Astrocyte (in vitro differentiated cells and primary cell): ENCODE results near the gene PTK6. TPM values are rescaled to one million over a fixed set of nuclear protein-coding genes. Genes with fewer than 3 reads are reported as not detected.

Source experiments
- DNase-seq: peaks from one replicate; pipeline ENCODE4 v3.0.0-alpha.2; 2010; ENCODE audit warnings: low read depth
- FAIRE-seq: peaks from 2 replicates; lab custom pipeline; 2011; peaks lifted over from hg19 to GRCh38; lab: Jason Lieb, UNC
- H2AFZ ChIP-seq: 2 replicates; pipeline ENCODE4 v1.6.0; 2012; ENCODE audit warnings: low read depth, low read length, inconsistent platforms
- H3K27ac ChIP-seq: 2 replicates; pipeline ENCODE4 v1.5.1; 2011; ENCODE audit warnings: low read depth, low read length, inconsistent platforms
- H3K27me3 ChIP-seq: 2 replicates; pipeline ENCODE4 v1.6.0; 2011; ENCODE audit warnings: low read length, inconsistent platforms; ENCODE audit not compliant: insufficient read depth
- H3K36me3 ChIP-seq: 2 replicates; pipeline ENCODE4 v1.5.1; 2011; ENCODE audit warnings: low read length, inconsistent platforms; ENCODE audit not compliant: insufficient read depth
- H3K4me1 ChIP-seq: 2 replicates; pipeline ENCODE4 v1.5.1; 2011; ENCODE audit warnings: low read length, inconsistent platforms; ENCODE audit not compliant: insufficient read depth
- H3K4me2 ChIP-seq: 2 replicates; pipeline ENCODE4 v1.6.0; 2012; ENCODE audit warnings: low read length, inconsistent platforms
- H3K4me3 ChIP-seq: 2 replicates; pipeline ENCODE4 v1.5.1; 2011; ENCODE audit warnings: low read depth, mild to moderate bottlenecking, low read length, inconsistent platforms; ENCODE audit not compliant: insufficient read depth
- H3K79me2 ChIP-seq: 2 replicates; pipeline ENCODE4 v1.6.0; 2012; ENCODE audit warnings: mild to moderate bottlenecking, low read length, inconsistent platforms; ENCODE audit not compliant: insufficient read depth
- H3K9ac ChIP-seq: 2 replicates; pipeline ENCODE4 v1.6.0; 2012; ENCODE audit warnings: mild to moderate bottlenecking, low read length, inconsistent platforms
- H3K9me3 ChIP-seq: 2 replicates; pipeline ENCODE4 v1.5.1; 2012; ENCODE audit warnings: low read depth, mild to moderate bottlenecking, low read length, inconsistent platforms; ENCODE audit not compliant: insufficient read depth
- H4K20me1 ChIP-seq: 2 replicates; pipeline ENCODE4 v1.6.0; 2012; ENCODE audit warnings: low read length, inconsistent platforms; ENCODE audit not compliant: insufficient read depth
- H3K27ac Mint-ChIP-seq: one replicate; pipeline ENCODE4 v1.8.0; 2021; ENCODE audit warnings: mild to moderate bottlenecking, mixed read lengths; ENCODE audit not compliant: unreplicated experiment
- H3K27me3 Mint-ChIP-seq: one replicate; pipeline ENCODE4 v1.8.0; 2021; ENCODE audit warnings: low read depth, mixed read lengths; ENCODE audit not compliant: unreplicated experiment
- H3K36me3 Mint-ChIP-seq: one replicate; pipeline ENCODE4 v1.8.0; 2021; ENCODE audit warnings: low read depth, mixed read lengths; ENCODE audit not compliant: unreplicated experiment
- H3K4me1 Mint-ChIP-seq: one replicate; pipeline ENCODE4 v1.8.0; 2021; ENCODE audit warnings: low read depth, mixed read lengths; ENCODE audit not compliant: unreplicated experiment
- H3K4me3 Mint-ChIP-seq: one replicate; pipeline ENCODE4 v1.8.0; 2021; ENCODE audit warnings: mild to moderate bottlenecking, moderate library complexity, mixed read lengths; ENCODE audit not compliant: unreplicated experiment
- H3K9me3 Mint-ChIP-seq: one replicate; pipeline ENCODE4 v1.8.0; 2021; ENCODE audit warnings: mild to moderate bottlenecking, mixed read lengths; ENCODE audit not compliant: unreplicated experiment
- CTCF ChIP-seq: IDR thresholded peaks from 2 replicates; pipeline ENCODE4 v1.5.1; 2011; ENCODE audit warnings: low read depth, mild to moderate bottlenecking, inconsistent platforms, low read length, moderate library complexity; ENCODE audit not compliant: insufficient read depth
- EZH2 ChIP-seq: IDR thresholded peaks from 2 replicates; pipeline ENCODE4 v1.6.1; 2012; ENCODE audit warnings: mild to moderate bottlenecking, low read length, inconsistent platforms; ENCODE audit not compliant: insufficient read depth
- total RNA-seq: library from RNA; stranded (reverse); gene quantifications from 2 replicates; pipeline ENCODE4 v1.2.1, GENCODE V29; 2021

PTK6 gene
- total RNA-seq, 1 donor from 2014 or later = 0.18 TPM

DNA sequence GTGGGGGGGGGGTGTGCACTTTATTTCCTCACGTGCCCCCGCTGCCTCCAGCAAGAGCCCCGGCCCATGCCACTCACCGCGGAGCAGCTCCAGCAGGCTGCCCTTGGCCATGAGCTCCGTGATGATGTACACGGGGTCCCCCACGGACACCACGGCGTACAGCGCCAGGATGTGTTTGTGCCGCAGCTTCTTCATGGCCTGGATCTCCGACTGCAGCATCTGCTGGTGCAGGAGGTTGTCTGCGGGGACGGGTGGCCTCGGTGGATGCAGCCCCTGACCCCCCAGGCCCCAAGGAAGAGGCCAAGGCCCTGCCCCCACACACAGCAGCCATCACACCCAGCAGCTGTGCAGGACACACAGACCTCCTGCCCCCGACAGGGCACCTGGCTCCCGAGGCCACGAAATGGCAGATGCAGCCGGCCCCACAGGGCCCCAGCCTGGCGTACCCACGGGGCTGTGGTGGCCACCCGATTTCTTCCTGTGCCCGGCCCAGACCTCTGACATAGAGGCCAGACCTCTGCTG is 4.7 kb downstream of the PTK6 start:
- H4K20me1 ChIP-seq = no peaks in the 10 kb centered on the region
- H3K36me3 ChIP-seq = no peaks in the 10 kb centered on the region
- no peaks in the 10 kb centered on the region for H3K9me3 ChIP-seq
- H3K4me1 Mint-ChIP-seq = no peaks in the 10 kb centered on the region
- H3K4me1 ChIP-seq = peaks cover 3% of the 10 kb centered on the region
- FAIRE-seq = no peak
- no peaks in the 10 kb centered on the region for H3K27me3 Mint-ChIP-seq
- DNase-seq = no peak
- H3K9me3 Mint-ChIP-seq = no peaks in the 10 kb centered on the region
- no peak overlapping the region for H2AFZ ChIP-seq
- no peaks in the 10 kb centered on the region for H3K79me2 ChIP-seq
- no peak overlapping the region for H3K4me2 ChIP-seq
- no peaks in the 10 kb centered on the region for H3K36me3 Mint-ChIP-seq
- no peak overlapping the region for H3K27ac ChIP-seq
- H3K4me3 Mint-ChIP-seq = no peak overlapping the region
- no peak overlapping the region for H3K9ac ChIP-seq
- H3K27ac Mint-ChIP-seq = no peak overlapping the region
- TF ChIP-seq EZH2 (no peak), CTCF (no peak)
- H3K4me3 ChIP-seq = no peak overlapping the region
- H3K27me3 ChIP-seq = no peaks in the 10 kb centered on the region

- TF ChIP-seq CTCF = no peak
- no peak for TF ChIP-seq EZH2
- Histone ChIP-seq H4K20me1 (peaks cover 3% of the 10 kb centered on the region), H3K27ac (no peak overlapping the region), H3K27me3 (no peaks in the 10 kb centered on the region), H2AFZ (no peak overlapping the region), H3K36me3 (no peaks in the 10 kb centered on the region), H3K79me2 (no peaks in the 10 kb centered on the region), H3K4me1 (peaks cover 3% of the 10 kb centered on the region), H3K9me3 (no peaks in the 10 kb centered on the region), H3K4me3 (no peak overlapping the region), H3K4me2 (no peak overlapping the region), H3K9ac (no peak overlapping the region)
- no peaks in the 10 kb centered on the region for H3K4me1 Mint-ChIP-seq
- no peak overlapping the region for H3K27ac Mint-ChIP-seq
- H3K27me3 Mint-ChIP-seq = no peaks in the 10 kb centered on the region
- no peaks in the 10 kb centered on the region for H3K9me3 Mint-ChIP-seq
- no peak overlapping the region for H3K4me3 Mint-ChIP-seq
- DNase-seq (no peak), FAIRE-seq (no peak)
- no peaks in the 10 kb centered on the region for H3K36me3 Mint-ChIP-seq
Measured at GRCh38 chr20:63531686-63532448, 5.3 kb downstream of the PTK6 start.

- peaks cover 8% of the 10 kb centered on the region for H4K20me1 ChIP-seq
- FAIRE-seq = no peak
- H3K9me3 ChIP-seq = no peaks in the 10 kb centered on the region
- H3K4me1 Mint-ChIP-seq = no peaks in the 10 kb centered on the region
- no peak overlapping the region for H3K4me2 ChIP-seq
- no peak for TF ChIP-seq EZH2
- no peak for TF ChIP-seq CTCF
- no peak overlapping the region for H3K4me3 ChIP-seq
- H3K36me3 ChIP-seq = no peaks in the 10 kb centered on the region
- no peaks in the 10 kb centered on the region for H3K27me3 Mint-ChIP-seq
- H3K9me3 Mint-ChIP-seq = no peaks in the 10 kb centered on the region
- H3K27me3 ChIP-seq = no peaks in the 10 kb centered on the region
- H3K27ac ChIP-seq = no peak overlapping the region
- no peaks in the 10 kb centered on the region for H3K4me1 ChIP-seq
- no peak for DNase-seq
- no peak overlapping the region for H3K27ac Mint-ChIP-seq
- no peak overlapping the region for H2AFZ ChIP-seq
- no peaks in the 10 kb centered on the region for H3K79me2 ChIP-seq
- H3K9ac ChIP-seq = no peak overlapping the region
- no peaks in the 10 kb centered on the region for H3K36me3 Mint-ChIP-seq
- H3K4me3 Mint-ChIP-seq = no peak overlapping the region
Measured at GRCh38 chr20:63530788-63531160, 6.4 kb downstream of the PTK6 start.
